HL-60 (cell line): ENCODE results near the gene ZER1.

Experiments used
- DNase-seq, 2 experiments: peaks; one replicate each; pipeline ENCODE4 v3.0.0-alpha.2; 2010 to 2020; ENCODE audit warnings: low read depth in 1 of 2, low spot score in 1 of 2
- H3K27ac ChIP-seq: fragments of 250-450 bp; sonication (Bioruptor Pico); replicated peaks from 2 replicates; pipeline ENCODE4 v1.5.1; 2020; ENCODE audit warnings: mild to moderate bottlenecking, moderate library complexity
- H3K27me3 ChIP-seq: fragments of 250-450 bp; sonication (Bioruptor Pico); 2 replicates; pipeline ENCODE4 v1.5.1; 2021; ENCODE audit warnings: mild to moderate bottlenecking, moderate library complexity; ENCODE audit not compliant: insufficient read depth, poor library complexity, severe bottlenecking
- H3K4me3 ChIP-seq: replicated peaks from 2 replicates; pipeline ENCODE4 v1.5.1; 2011; ENCODE audit warnings: mild to moderate bottlenecking, control low read depth, low read length; ENCODE audit not compliant: insufficient read depth
- GABPA ChIP-seq: IDR thresholded peaks from 2 replicates; pipeline ENCODE4 v1.6.1; 2012; ENCODE audit warnings: low read depth
- POLR2AphosphoS5 ChIP-seq: IDR thresholded peaks from 2 replicates; pipeline ENCODE4 v1.6.1; 2012; ENCODE audit warnings: low read depth
- SPI1 ChIP-seq: IDR thresholded peaks from 2 replicates; pipeline ENCODE4 v1.6.1; 2012; ENCODE audit warnings: low read depth, mild to moderate bottlenecking, borderline replicate concordance
- TF ChIP-seq, protein P1 (sequence below): IDR thresholded peaks from one replicate; pipeline ENCODE4 v1.5.1; 2011; ENCODE audit warnings: low read length, control low read depth, inconsistent platforms; ENCODE audit not compliant: insufficient read depth
- TF ChIP-seq, protein P2 (sequence below): IDR thresholded peaks from 2 replicates; pipeline ENCODE4 v1.6.1; 2012; ENCODE audit warnings: low read depth; ENCODE audit not compliant: insufficient replicate concordance

The ZER1 gene

GRCh38 chr9:128818099-128818838, 46.5 kb upstream of the ZER1 start, which contains the start of gene ENDOG:
Gene ENDOG, plus strand, starts transcription at chr9:128818500. Its CDS starts 185 bp downstream, at chr9:128818685.
- Histone ChIP-seq H3K27me3 (no peaks in the 10 kb centered on the region), H3K4me3 (peak within 1 kb of the TSS; percentile 63), H3K27ac (peak within 1 kb of the TSS; percentile 73)
- DNase-seq = peak; percentile 92 to 98
- TF ChIP-seq, protein P1, sequence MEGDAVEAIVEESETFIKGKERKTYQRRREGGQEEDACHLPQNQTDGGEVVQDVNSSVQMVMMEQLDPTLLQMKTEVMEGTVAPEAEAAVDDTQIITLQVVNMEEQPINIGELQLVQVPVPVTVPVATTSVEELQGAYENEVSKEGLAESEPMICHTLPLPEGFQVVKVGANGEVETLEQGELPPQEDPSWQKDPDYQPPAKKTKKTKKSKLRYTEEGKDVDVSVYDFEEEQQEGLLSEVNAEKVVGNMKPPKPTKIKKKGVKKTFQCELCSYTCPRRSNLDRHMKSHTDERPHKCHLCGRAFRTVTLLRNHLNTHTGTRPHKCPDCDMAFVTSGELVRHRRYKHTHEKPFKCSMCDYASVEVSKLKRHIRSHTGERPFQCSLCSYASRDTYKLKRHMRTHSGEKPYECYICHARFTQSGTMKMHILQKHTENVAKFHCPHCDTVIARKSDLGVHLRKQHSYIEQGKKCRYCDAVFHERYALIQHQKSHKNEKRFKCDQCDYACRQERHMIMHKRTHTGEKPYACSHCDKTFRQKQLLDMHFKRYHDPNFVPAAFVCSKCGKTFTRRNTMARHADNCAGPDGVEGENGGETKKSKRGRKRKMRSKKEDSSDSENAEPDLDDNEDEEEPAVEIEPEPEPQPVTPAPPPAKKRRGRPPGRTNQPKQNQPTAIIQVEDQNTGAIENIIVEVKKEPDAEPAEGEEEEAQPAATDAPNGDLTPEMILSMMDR = peak; percentile 100
- TF ChIP-seq, protein P2, sequence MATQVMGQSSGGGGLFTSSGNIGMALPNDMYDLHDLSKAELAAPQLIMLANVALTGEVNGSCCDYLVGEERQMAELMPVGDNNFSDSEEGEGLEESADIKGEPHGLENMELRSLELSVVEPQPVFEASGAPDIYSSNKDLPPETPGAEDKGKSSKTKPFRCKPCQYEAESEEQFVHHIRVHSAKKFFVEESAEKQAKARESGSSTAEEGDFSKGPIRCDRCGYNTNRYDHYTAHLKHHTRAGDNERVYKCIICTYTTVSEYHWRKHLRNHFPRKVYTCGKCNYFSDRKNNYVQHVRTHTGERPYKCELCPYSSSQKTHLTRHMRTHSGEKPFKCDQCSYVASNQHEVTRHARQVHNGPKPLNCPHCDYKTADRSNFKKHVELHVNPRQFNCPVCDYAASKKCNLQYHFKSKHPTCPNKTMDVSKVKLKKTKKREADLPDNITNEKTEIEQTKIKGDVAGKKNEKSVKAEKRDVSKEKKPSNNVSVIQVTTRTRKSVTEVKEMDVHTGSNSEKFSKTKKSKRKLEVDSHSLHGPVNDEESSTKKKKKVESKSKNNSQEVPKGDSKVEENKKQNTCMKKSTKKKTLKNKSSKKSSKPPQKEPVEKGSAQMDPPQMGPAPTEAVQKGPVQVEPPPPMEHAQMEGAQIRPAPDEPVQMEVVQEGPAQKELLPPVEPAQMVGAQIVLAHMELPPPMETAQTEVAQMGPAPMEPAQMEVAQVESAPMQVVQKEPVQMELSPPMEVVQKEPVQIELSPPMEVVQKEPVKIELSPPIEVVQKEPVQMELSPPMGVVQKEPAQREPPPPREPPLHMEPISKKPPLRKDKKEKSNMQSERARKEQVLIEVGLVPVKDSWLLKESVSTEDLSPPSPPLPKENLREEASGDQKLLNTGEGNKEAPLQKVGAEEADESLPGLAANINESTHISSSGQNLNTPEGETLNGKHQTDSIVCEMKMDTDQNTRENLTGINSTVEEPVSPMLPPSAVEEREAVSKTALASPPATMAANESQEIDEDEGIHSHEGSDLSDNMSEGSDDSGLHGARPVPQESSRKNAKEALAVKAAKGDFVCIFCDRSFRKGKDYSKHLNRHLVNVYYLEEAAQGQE = peak; percentile 40
- no peak for TF ChIP-seq SPI1
- TF ChIP-seq POLR2AphosphoS5 = peak; percentile 74
- no peak for TF ChIP-seq GABPA

DNA sequence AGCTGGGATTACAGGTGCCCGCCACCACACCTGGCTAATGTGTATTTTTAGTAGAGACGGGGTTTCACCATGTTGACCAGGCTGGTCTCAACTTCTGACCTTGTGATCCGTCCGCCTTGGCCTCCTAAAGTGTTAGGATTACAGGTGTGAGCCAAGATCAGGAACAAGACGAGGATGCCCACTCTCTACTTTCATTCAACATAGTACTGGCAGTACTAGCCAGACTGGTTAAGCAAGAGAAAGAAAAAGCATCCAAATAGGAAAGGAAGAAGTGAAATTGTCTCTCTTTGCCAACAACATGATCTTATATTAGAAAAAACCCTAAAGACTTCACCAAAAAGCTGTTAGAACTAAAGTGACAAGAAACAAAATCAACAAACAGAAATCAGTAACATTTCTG, 39.1 kb upstream of the ZER1 start:
- DNase-seq = no peak
- TF ChIP-seq, protein P2 = no peak
- TF ChIP-seq, protein P1 = no peak
- TF ChIP-seq POLR2AphosphoS5 (no peak), GABPA (no peak), SPI1 (no peak)
- no peak overlapping the region for H3K27ac ChIP-seq
- H3K4me3 ChIP-seq = no peak overlapping the region
- H3K27me3 ChIP-seq = no peaks in the 10 kb centered on the region

GRCh38 chr9:128809831-128810230, 38.1 kb upstream of the ZER1 start:
- TF ChIP-seq POLR2AphosphoS5 (no peak), SPI1 (no peak), GABPA (no peak)
- TF ChIP-seq, protein P2 = no peak
- TF ChIP-seq, protein P1 = no peak
- Histone ChIP-seq H3K4me3 (no peak overlapping the region), H3K27me3 (no peaks in the 10 kb centered on the region), H3K27ac (no peak overlapping the region)
- DNase-seq = no peak
